Lower lobe of right lung (tissue), 2 donors: Measurements from ENCODE around the gene RPL28. TPM values are rescaled to one million over a fixed set of nuclear protein-coding genes. Genes with fewer than 3 reads are reported as not detected.
"Not testable (repeated sequence)": the region's sequence is repeated elsewhere in the genome, so short reads cannot be mapped to it uniquely, and the experiment has no call there.

Source experiments
- ATAC-seq, 2 donors: fragments of 200-7000 bp; cut with Tn5 transposase; one replicate each; pipeline ENCODE4 v1.9.1; 2020 to 2022; ENCODE audit warnings: mild to moderate bottlenecking in 2 of 2, moderate library complexity in 2 of 2
- DNase-seq: peaks from one replicate; pipeline ENCODE4 v3.0.0-alpha.2; 2020
- H3K27ac ChIP-seq: fragments of 200-600 bp; one replicate; pipeline ENCODE4 v1.8.0; 2022
- H3K27me3 ChIP-seq: fragments of 200-600 bp; one replicate; pipeline ENCODE4 v1.8.0; 2022; ENCODE audit warnings: low read depth
- H3K36me3 ChIP-seq: fragments of 200-600 bp; one replicate; pipeline ENCODE4 v1.8.0; 2022; ENCODE audit warnings: mild to moderate bottlenecking
- H3K4me1 ChIP-seq: fragments of 200-600 bp; one replicate; pipeline ENCODE4 v1.8.0; 2022
- H3K4me3 ChIP-seq: fragments of 200-600 bp; one replicate; pipeline ENCODE4 v1.8.0; 2022; ENCODE audit warnings: mild to moderate bottlenecking
- H3K9me3 ChIP-seq: fragments of 200-600 bp; one replicate; pipeline ENCODE4 v1.8.0; 2022
- CTCF ChIP-seq: fragments of 200-600 bp; IDR thresholded peaks from one replicate; pipeline ENCODE4 v1.8.0; 2022; ENCODE audit warnings: antibody characterized with exemption, mild to moderate bottlenecking
- intact Hi-C: fragments of 100-400 bp; cut with DNase I; formaldehyde crosslinking; loops from one replicate; pipeline ENCODE4 v1.11.0; 2022
- total RNA-seq: library from RNA; stranded (reverse); fragmentation: NEBNext Ultra II Directional; extraction: Animal tissue kit (Norgen Biotek cat#: 25700); gene quantifications from one replicate; pipeline ENCODE4 v1.2.1, GENCODE V29; 2021
- donor health status: DM: no; HTN: yes; CAD: no; lungs with severe emphysema.

The RPL28 gene
- total RNA-seq, 1 donor from 2014 or later = 1,501 TPM

GRCh38 chr19:55407800-55408532 lies 22.2 kb downstream of the RPL28 start:
- ATAC-seq (peak; percentile 97 to 98), DNase-seq (peak; percentile 99)
- H3K9me3 ChIP-seq = no peaks in the 10 kb centered on the region
- H3K36me3 ChIP-seq = peaks cover 31% of the 10 kb centered on the region
- H3K4me3 ChIP-seq = peak overlapping the region; percentile 94
- no peaks in the 10 kb centered on the region for H3K27me3 ChIP-seq
- intact Hi-C loops = no loop called here
- H3K27ac ChIP-seq = peak overlapping the region; percentile 93
- peaks cover 14% of the 10 kb centered on the region for H3K4me1 ChIP-seq
- TF ChIP-seq CTCF = no peak

GRCh38 chr19:55408533-55408872 lies 22.8 kb downstream of the RPL28 start:
- no peak for TF ChIP-seq CTCF
- Histone ChIP-seq H3K27me3 (no peaks in the 10 kb centered on the region), H3K27ac (peak overlapping the region; percentile 93), H3K4me3 (peak overlapping the region; percentile 94), H3K4me1 (peaks cover 14% of the 10 kb centered on the region), H3K9me3 (no peaks in the 10 kb centered on the region), H3K36me3 (peaks cover 26% of the 10 kb centered on the region)
- ATAC-seq (no peak), DNase-seq (no peak)
- intact Hi-C loops = no loop called here

- H3K4me3 ChIP-seq, DNase-seq, H3K9me3 ChIP-seq, H3K27me3 ChIP-seq, intact Hi-C loops, H3K27ac ChIP-seq, ATAC-seq: not testable (repeated sequence)
- Histone ChIP-seq H3K36me3 (peaks cover 19% of the 10 kb centered on the region), H3K4me1 (peaks cover 14% of the 10 kb centered on the region)
Observed at GRCh38 chr19:55409179-55409578, 23.4 kb downstream of the RPL28 start.

GRCh38 chr19:55410168-55410567 lies 24.4 kb downstream of the RPL28 start:
- peaks cover 13% of the 10 kb centered on the region for H3K36me3 ChIP-seq
- no peak overlapping the region for H3K27ac ChIP-seq
- DNase-seq (no peak), ATAC-seq (no peak)
- no peaks in the 10 kb centered on the region for H3K27me3 ChIP-seq
- H3K4me1 ChIP-seq = peaks cover 14% of the 10 kb centered on the region
- intact Hi-C loops = no loop called here
- TF ChIP-seq CTCF = no peak
- no peaks in the 10 kb centered on the region for H3K9me3 ChIP-seq
- no peak overlapping the region for H3K4me3 ChIP-seq

- ATAC-seq (peak; percentile 82 to 85), DNase-seq (no peak)
- Histone ChIP-seq H3K4me1 (no peaks in the 10 kb centered on the region), H3K4me3 (no peak overlapping the region), H3K9me3 (no peaks in the 10 kb centered on the region), H3K27me3 (no peaks in the 10 kb centered on the region), H3K27ac (no peak overlapping the region), H3K36me3 (no peaks in the 10 kb centered on the region)
- TF ChIP-seq CTCF = peak; percentile 62
- intact Hi-C loops = no loop called here
Observed at GRCh38 chr19:55418185-55418584, 32.5 kb downstream of the RPL28 start.

- H3K27ac ChIP-seq = no peak overlapping the region
- DNase-seq = no peak
- H3K4me3 ChIP-seq = no peak overlapping the region
- no peak for TF ChIP-seq CTCF
- no peaks in the 10 kb centered on the region for H3K36me3 ChIP-seq
- intact Hi-C loops = no loop called here
- ATAC-seq = no peak
- H3K9me3 ChIP-seq = no peaks in the 10 kb centered on the region
- H3K27me3 ChIP-seq = peaks cover 5% of the 10 kb centered on the region
- no peaks in the 10 kb centered on the region for H3K4me1 ChIP-seq
Observed at GRCh38 chr19:55419103-55419502, 33.4 kb downstream of the RPL28 start.
